ENCODE results near the gene MVB12A.

DNA sequence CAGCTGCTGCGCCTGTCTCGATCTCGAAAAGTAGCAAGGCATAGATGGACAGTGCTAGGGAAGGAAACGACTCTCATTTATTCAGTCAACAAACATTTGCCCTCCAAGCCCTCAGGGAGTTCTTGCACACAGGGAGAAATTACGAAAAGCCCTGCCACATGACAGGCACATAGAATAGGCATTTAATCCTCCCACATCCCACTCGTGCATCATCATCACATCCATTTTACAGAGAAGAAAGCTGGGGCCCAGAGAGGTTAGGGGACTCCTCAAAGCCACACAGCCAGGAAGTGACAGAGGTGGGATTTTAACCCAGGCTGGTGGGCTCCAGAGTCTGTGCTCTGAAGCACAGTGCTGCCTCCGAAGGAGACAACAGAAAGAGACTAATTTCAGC lies 17.0 kb downstream of the MVB12A start:
- TF ChIP-seq, protein P1, sequence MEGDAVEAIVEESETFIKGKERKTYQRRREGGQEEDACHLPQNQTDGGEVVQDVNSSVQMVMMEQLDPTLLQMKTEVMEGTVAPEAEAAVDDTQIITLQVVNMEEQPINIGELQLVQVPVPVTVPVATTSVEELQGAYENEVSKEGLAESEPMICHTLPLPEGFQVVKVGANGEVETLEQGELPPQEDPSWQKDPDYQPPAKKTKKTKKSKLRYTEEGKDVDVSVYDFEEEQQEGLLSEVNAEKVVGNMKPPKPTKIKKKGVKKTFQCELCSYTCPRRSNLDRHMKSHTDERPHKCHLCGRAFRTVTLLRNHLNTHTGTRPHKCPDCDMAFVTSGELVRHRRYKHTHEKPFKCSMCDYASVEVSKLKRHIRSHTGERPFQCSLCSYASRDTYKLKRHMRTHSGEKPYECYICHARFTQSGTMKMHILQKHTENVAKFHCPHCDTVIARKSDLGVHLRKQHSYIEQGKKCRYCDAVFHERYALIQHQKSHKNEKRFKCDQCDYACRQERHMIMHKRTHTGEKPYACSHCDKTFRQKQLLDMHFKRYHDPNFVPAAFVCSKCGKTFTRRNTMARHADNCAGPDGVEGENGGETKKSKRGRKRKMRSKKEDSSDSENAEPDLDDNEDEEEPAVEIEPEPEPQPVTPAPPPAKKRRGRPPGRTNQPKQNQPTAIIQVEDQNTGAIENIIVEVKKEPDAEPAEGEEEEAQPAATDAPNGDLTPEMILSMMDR (conservative IDR thresholded peaks at IDR 0.05; ENCODE audit: low read length): no peak
- no peak for TF ChIP-seq EZH2phosphoT487 (IDR thresholded peaks at IDR 0.05; ENCODE audit: borderline replicate concordance, low read depth, low read length)
